NCI-H510A treated with DMSO at 0.1 percent for 48 hours (cell line): Measurements from ENCODE around the gene GCDH.
A peak's percentile ranks its signal among the peaks of the same experiment; 100 is the strongest.
"Not testable (repeated sequence)": the region's sequence is repeated elsewhere in the genome, so short reads cannot be mapped to it uniquely, and the experiment has no call there.

ENCODE experiments used
- DNase-seq: peaks from one replicate; lab custom pipeline; 2025; lab: John Stamatoyannopoulos, UW

Gene GCDH

GRCh38 chr19:12890787-12891552 is at the start of gene GCDH:
Gene GCDH, plus strand, starts transcription at chr19:12891160. Its CDS starts 145 bp downstream, at chr19:12891305.
- peak; percentile 98 for DNase-seq

GRCh38 chr19:12842511-12842910 is 48.4 kb upstream of the GCDH start:
- no peak for DNase-seq

- no peak for DNase-seq
These were observed 47.6 kb upstream of the GCDH start for GRCh38 chr19:12843328-12843727.

GRCh38 chr19:12843999-12844732 is 46.8 kb upstream of the GCDH start:
- DNase-seq, result no peak

GRCh38 chr19:12846613-12847012 is 44.3 kb upstream of the GCDH start:
- DNase-seq, result not testable (repeated sequence)

- DNase-seq, result peak; percentile 65
These were observed 43.5 kb upstream of the GCDH start for GRCh38 chr19:12847159-12848139.

GRCh38 chr19:12856653-12857052 is 34.3 kb upstream of the GCDH start:
- DNase-seq, result no peak

GRCh38 chr19:12858041-12858928 is 32.7 kb upstream of the GCDH start:
- no peak for DNase-seq

- no peak for DNase-seq
These were observed 31.4 kb upstream of the GCDH start for GRCh38 chr19:12859546-12859945.

- no peak for DNase-seq
These were observed 26.8 kb upstream of the GCDH start for GRCh38 chr19:12864143-12864542.

- DNase-seq, result no peak
These were observed 25.9 kb upstream of the GCDH start for GRCh38 chr19:12864721-12865715.

- no peak for DNase-seq
These were observed 25.1 kb upstream of the GCDH start for GRCh38 chr19:12865746-12866415.

GRCh38 chr19:12866416-12867119 is 24.4 kb upstream of the GCDH start:
- DNase-seq, result no peak

GRCh38 chr19:12867120-12868099 is 23.6 kb upstream of the GCDH start:
- DNase-seq, result no peak

GRCh38 chr19:12868540-12869112 is 22.3 kb upstream of the GCDH start:
- DNase-seq, result no peak

GRCh38 chr19:12871681-12872080 is 19.3 kb upstream of the GCDH start:
- DNase-seq, result no peak

- DNase-seq, result no peak
These were observed 18.7 kb upstream of the GCDH start for GRCh38 chr19:12872255-12872654.
